ACC112 (cell line): ENCODE results near the gene GOLGA6A.
A peak's percentile ranks its signal among the peaks of the same experiment; 100 is the strongest.

ENCODE experiments used
- H2AFZ ChIP-seq: fragments of 200-600 bp; sonication (generic); one replicate; pipeline ENCODE4 v1.6.0; 2017; ENCODE audit warnings: antibody characterized with exemption, low read length; ENCODE audit not compliant: unreplicated experiment
- H3K27ac ChIP-seq: fragments of 200-600 bp; sonication (generic); 2 replicates; pipeline ENCODE4 v1.5.1; 2014; ENCODE audit warnings: low read depth, mild to moderate bottlenecking, antibody characterized with exemption, low read length, moderate library complexity
- H3K27me3 ChIP-seq: fragments of 200-600 bp; sonication (generic); 2 replicates; pipeline ENCODE4 v1.6.1; 2014; ENCODE audit warnings: mild to moderate bottlenecking, antibody characterized with exemption, low read length, moderate library complexity, mixed read lengths; ENCODE audit not compliant: insufficient read depth
- H3K36me3 ChIP-seq: fragments of 200-600 bp; sonication (generic); 2 replicates; pipeline ENCODE4 v1.6.1; 2016; ENCODE audit warnings: mild to moderate bottlenecking, antibody characterized with exemption, low read length, moderate library complexity, mixed read lengths; ENCODE audit not compliant: insufficient read depth
- H3K4me1 ChIP-seq: fragments of 200-600 bp; sonication (generic); one replicate; pipeline ENCODE4 v1.6.1; 2016; ENCODE audit warnings: low read length, mixed read lengths; ENCODE audit not compliant: insufficient read depth, unreplicated experiment, control insufficient read depth
- H3K4me3 ChIP-seq: fragments of 200-600 bp; sonication (generic); 2 replicates; pipeline ENCODE4 v1.5.1; 2014; ENCODE audit warnings: mild to moderate bottlenecking, low read depth, low read length
- H3K79me2 ChIP-seq: fragments of 200-600 bp; sonication (generic); one replicate; pipeline ENCODE4 v1.6.0; 2016; ENCODE audit warnings: low read length; ENCODE audit not compliant: control insufficient read depth, unreplicated experiment, insufficient read depth

GOLGA6A gene

DNA sequence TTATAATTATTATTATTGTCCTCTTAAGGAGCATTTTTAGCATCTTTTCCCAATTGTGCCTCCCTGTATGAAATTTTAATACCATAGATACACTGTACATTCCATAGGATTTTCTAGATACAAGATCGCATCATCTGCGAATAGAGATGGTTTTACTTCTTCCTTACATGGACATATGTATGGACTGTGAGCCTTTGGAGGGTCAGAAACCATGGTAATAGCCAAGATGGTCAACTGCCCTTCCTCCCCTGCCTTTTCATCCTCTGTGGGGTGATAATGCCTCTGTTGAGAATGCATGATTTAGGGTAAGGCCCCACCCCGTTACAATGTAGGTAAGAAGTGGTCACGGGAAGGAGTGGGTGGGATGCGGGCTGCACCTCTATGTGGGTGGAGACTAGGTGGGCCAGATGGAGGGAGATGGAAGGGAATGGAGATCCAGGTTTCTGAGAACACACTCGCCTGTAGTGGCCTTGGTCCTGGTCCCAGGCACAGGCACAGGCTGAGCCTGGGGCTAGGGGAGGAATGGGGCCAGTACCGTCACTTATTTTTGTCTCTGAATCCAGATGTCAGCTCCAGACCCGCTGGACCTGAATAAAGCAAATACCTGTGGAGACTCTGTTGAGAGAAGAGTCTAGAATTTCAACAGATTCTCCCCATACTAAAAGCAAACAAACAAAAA lies 31.7 kb downstream of the GOLGA6A start:
- no peaks in the 10 kb centered on the region for H3K36me3 ChIP-seq
- peak overlapping the region; percentile 86 for H3K27ac ChIP-seq
- peaks cover 32% of the 10 kb centered on the region for H3K4me1 ChIP-seq
- H3K4me3 ChIP-seq: peak overlapping the region; percentile 31; the same call in 1 of the 2 replicates
- H3K79me2 ChIP-seq: no peaks in the 10 kb centered on the region
- H3K27me3 ChIP-seq: no peaks in the 10 kb centered on the region
- no peak overlapping the region for H2AFZ ChIP-seq

DNA sequence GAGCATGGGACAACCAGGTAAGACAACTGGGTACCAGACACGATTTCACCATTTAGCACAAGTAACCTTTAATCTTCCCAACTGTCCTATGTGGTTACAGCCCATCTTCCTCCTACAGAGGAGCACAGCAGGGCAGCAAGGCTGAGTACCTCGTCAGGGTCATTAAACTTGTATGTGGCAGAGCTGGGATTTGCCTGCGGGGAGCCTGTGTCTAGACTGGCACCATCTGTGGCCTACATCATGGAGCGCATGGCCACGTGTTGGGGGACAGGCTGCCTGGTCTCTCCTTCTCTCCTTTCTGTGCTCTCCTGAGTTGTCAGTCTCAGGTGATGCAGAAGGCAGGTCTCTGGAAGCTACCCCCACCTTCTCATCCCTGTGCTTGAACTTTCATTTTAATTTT lies 32.2 kb downstream of the GOLGA6A start:
- H2AFZ ChIP-seq: no peak overlapping the region

DNA sequence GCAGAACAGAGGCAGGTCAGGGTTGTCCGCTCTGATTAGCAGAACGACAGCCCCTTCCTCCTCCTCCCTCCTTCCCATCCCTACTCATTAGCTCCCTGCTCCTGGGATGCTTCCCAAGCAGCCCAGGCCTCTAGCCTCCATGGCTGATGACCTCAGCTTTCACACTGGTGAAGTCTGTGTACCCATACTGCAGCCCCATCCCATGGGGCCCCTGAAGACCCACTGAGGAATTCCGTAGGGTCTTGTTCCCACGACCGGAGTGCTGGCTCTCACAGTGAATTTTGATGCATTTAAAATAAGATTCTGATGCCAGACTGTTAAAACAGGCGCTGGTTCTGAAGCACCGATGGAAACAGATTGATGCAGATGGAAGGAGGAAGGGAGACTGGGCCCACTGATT lies 36.1 kb downstream of the GOLGA6A start:
- Histone ChIP-seq H3K4me1 (peaks cover 25% of the 10 kb centered on the region), H3K27ac (no peak overlapping the region), H3K36me3 (peaks cover 5% of the 10 kb centered on the region; the same call in 1 of the 2 replicates), H3K27me3 (no peaks in the 10 kb centered on the region), H3K4me3 (no peak overlapping the region), H2AFZ (no peak overlapping the region), H3K79me2 (peaks cover 2% of the 10 kb centered on the region)

More for the DNA sequence above, 32.2 kb downstream of the GOLGA6A start:
- Histone ChIP-seq H3K36me3 (no peaks in the 10 kb centered on the region), H3K4me1 (peaks cover 32% of the 10 kb centered on the region), H3K27me3 (no peaks in the 10 kb centered on the region), H3K27ac (peak overlapping the region; percentile 86; the same call in 1 of the 2 replicates), H3K79me2 (no peaks in the 10 kb centered on the region), H3K4me3 (no peak overlapping the region)

DNA sequence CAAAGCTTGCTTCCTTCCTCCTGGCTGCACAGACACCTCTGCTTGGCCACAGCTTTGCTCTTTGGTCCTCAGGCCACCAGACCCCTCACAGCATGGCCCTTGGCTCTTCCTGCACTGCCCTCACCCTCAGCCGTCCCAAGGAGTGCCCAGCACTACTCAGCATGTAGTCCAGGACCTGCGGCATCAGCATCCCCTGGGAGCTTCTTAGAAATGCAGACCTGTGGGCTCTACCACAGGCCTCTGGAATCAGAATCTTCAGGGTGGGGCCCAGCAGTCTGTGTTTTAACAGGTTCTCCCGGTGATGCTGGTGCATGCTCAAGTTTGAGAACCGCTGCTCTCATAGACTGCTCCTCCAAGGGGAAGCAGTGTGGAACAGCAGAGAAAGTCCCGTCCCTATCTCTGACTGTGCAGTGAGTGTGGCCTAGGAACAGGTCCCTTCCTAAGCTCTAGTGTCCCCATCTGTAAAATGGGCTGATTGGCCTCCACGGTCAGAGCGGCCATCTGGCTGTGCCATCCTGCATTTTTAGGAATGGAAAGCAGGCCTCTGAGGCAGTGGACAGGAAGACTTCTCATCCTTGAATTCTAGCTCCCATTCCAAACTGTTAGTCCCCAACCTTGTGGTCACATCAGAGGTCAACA lies 36.6 kb downstream of the GOLGA6A start:
- H2AFZ ChIP-seq: no peak overlapping the region
- H3K4me1 ChIP-seq: peaks cover 26% of the 10 kb centered on the region
- H3K36me3 ChIP-seq: peaks cover 7% of the 10 kb centered on the region; the same call in 1 of the 2 replicates
- H3K4me3 ChIP-seq: no peak overlapping the region
- no peak overlapping the region for H3K27ac ChIP-seq
- no peaks in the 10 kb centered on the region for H3K27me3 ChIP-seq
- H3K79me2 ChIP-seq: peaks cover 4% of the 10 kb centered on the region

DNA sequence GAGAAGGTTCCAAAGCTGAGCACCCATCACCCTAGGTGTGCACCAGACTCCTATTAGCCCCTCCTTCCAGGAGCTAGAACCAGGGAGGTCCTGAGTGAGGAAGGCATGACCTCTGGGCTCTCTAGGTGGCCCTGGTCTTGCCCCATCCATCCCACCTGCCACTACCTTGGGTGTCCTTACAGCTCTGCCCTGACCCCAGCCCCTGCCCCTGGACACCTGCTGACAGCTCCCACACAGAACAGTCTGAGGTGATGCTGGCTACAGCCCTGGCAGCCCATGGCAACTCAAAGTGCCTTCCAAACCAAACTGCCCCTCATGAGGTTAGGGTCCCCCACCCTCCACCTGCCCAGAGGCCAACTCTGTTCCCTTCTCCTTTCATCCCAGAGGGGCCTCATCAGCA lies 37.2 kb downstream of the GOLGA6A start:
- Histone ChIP-seq H3K27me3 (no peaks in the 10 kb centered on the region), H3K79me2 (peaks cover 4% of the 10 kb centered on the region), H2AFZ (no peak overlapping the region), H3K36me3 (peaks cover 7% of the 10 kb centered on the region; the same call in 1 of the 2 replicates), H3K27ac (no peak overlapping the region), H3K4me3 (no peak overlapping the region), H3K4me1 (peaks cover 25% of the 10 kb centered on the region)

DNA sequence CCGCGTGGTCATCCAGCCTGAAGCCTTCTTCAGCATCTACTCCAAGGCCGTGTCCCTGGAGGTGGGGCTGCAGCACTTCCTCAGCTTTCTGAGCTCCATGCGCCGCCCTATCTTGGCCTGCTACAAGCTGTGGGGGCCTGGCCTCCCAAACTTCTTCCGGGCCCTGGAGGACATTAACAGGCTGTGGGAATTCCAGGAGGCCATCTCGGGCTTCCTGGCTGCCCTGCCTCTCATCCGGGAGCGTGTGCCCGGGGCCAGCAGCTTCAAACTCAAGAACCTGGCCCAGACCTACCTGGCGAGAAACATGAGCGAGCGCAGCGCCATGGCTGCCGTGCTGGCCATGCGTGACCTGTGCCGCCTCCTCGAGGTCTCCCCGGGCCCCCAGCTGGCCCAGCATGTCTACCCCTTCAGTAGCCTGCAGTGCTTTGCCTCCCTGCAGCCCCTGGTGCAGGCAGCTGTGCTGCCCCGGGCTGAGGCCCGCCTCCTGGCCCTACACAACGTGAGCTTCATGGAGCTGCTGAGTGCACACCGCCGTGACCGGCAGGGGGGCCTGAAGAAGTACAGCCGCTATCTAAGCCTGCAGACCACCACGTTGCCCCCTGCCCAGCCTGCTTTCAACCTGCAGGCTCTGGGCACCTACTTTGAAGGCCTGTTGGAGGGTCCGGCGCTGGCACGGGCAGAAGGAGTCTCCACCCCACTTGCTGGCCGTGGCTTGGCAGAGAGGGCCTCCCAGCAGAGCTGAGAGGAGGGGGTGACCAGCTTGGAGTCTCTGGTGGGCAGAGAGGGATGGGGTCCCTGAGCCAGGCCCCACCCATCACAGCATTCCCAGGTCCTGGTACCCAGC lies 37.9 kb downstream of the GOLGA6A start:
- H3K4me3 ChIP-seq: no peak overlapping the region
- no peak overlapping the region for H3K27ac ChIP-seq
- H3K4me1 ChIP-seq: peaks cover 29% of the 10 kb centered on the region
- peaks cover 7% of the 10 kb centered on the region; the same call in 1 of the 2 replicates for H3K36me3 ChIP-seq
- peaks cover 4% of the 10 kb centered on the region for H3K79me2 ChIP-seq
- H2AFZ ChIP-seq: no peak overlapping the region
- H3K27me3 ChIP-seq: no peaks in the 10 kb centered on the region

DNA sequence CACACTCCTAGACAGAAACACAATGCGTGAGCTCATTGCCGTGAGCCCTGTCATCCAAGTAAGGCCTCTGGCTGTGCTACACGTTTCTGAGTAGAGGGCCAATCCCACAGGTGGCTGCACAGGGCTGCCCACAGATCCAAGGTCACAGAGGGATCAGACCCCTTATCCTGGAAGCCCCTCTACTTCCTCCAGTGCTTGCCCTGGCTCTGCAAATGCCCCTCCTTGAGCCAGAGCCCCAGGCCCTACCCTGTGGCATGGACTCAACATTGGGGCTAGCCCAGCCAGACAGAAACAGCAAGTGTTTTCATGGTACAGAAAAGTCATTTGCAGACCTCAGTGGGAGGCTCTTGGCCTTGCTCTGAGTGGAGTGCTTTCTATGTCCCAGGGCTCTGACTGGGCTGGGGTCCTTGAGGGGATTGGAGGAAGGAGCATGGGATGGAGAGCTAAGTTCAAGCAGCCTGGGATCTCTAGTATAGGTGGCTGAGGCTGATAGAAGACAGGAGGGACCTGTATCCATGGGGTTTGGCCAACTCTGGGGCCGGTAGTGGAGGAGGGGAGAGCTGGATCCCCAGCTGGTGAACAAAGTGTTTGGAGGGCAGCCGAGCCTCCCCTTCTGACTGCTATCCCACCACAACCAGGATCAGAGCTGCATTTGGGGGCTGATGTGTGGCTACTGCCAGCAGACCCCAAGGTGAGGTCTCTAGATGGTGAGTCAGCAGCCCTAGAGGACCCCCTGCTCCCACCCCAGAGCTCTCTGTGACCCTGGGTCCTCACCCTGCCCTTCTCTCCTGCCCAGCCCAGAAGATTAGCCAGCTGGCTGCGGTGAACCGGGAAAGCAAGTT lies 38.7 kb downstream of the GOLGA6A start:
- H3K27ac ChIP-seq: no peak overlapping the region
- H2AFZ ChIP-seq: no peak overlapping the region

DNA sequence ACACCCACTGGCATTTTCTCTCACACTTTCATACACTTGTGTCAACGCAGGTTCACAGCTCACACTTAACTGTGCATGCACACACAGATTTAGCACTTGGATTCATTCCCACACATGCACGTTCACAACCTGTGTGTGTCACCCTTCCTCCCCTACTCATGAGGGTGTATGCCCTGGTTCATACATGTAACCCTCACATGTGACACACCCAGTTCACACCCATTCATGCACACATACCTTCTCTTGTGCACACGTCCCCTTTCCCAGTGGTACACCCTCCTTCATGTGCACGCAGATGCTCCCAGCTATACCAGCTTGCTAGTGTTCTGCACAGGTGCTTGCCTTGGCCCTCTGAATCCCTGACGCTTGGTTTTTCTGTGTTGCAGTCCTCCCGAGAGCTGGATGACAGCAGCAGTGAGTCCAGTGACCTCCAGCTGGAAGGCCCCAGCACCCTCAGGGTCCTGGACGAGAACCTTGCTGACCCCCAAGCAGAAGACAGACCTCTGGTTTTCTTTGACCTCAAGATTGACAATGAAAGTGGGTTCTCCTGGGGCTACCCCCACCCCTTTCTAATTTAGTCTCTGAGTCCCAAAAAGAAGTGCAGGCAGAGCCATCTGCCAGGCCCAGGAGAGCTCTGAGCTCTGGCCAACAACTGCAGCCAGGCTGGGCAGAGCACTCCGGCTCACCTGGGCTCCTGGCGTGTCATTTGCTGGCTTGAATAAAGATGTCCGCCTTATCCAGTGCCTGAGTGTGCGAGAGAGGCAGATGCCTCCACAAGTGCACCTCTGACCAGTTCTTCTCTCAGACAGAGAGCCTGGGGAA lies 39.5 kb downstream of the GOLGA6A start:
- Histone ChIP-seq H3K27ac (no peak overlapping the region), H3K79me2 (peaks cover 4% of the 10 kb centered on the region), H2AFZ (no peak overlapping the region), H3K4me3 (no peak overlapping the region), H3K27me3 (no peaks in the 10 kb centered on the region), H3K4me1 (peaks cover 41% of the 10 kb centered on the region), H3K36me3 (peaks cover 7% of the 10 kb centered on the region; the same call in 1 of the 2 replicates)

More for the DNA sequence above, 38.7 kb downstream of the GOLGA6A start:
- H3K36me3 ChIP-seq: peaks cover 7% of the 10 kb centered on the region; the same call in 1 of the 2 replicates
- peaks cover 38% of the 10 kb centered on the region for H3K4me1 ChIP-seq
- H3K4me3 ChIP-seq: no peak overlapping the region
- no peaks in the 10 kb centered on the region for H3K27me3 ChIP-seq
- H3K79me2 ChIP-seq: peaks cover 4% of the 10 kb centered on the region

DNA sequence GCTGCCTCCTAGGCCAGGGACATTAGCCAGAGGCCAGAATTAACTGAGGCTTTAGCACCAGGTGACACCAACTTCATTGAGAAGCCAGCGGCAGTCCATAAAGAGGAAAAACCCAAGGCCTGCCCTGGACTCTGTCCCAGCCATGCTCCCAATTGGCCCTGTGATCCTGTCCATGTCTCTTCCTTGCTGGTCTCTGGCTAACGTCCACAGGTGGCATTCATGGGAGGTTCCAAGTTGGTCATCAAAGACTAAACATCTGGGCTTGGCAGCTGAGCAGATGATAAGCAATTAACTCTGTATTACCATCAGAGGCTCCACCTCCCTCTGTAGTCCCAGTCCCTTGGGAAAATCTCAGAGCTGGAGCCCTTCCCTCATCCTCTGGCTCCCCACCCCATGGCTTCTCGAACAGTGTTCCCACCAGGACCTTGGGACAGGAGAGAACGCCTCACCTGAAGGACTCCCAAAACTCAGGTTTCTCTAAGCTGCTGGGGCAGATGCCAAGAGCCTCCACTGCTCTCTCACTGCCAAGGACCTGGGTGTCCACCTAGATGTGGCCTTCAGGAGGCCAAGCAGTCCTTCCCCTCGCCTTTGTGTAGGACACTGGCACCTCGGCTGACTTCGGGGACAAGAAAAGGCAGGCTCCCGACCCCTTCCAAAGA lies 40.4 kb downstream of the GOLGA6A start:
- Histone ChIP-seq H3K79me2 (peaks cover 4% of the 10 kb centered on the region), H3K4me1 (peaks cover 48% of the 10 kb centered on the region), H3K27me3 (no peaks in the 10 kb centered on the region), H3K36me3 (peaks cover 7% of the 10 kb centered on the region; the same call in 1 of the 2 replicates), H2AFZ (no peak overlapping the region), H3K27ac (no peak overlapping the region; the same call in 1 of the 2 replicates), H3K4me3 (no peak overlapping the region)
